Measurements from ENCODE around the gene DNAJB14.

GRCh38 chr4:99971453-99972111 lies 25.2 kb upstream of the DNAJB14 start:
- no peak for TF ChIP-seq YY1 (IDR thresholded peaks at IDR 0.05; ENCODE audit: insufficient read depth, insufficient read length)
- TF ChIP-seq SUZ12 (IDR thresholded peaks at IDR 0.05; ENCODE audit: extremely low read depth, insufficient read depth, insufficient read length): no peak
- no peak for TF ChIP-seq ZNF274 (IDR thresholded peaks at IDR 0.05; ENCODE audit: low read depth, low read length)
